Hematopoietic multipotent progenitor cell (in vitro differentiated cells): Measurements from ENCODE around the gene DNAJB4. TPM values are rescaled to one million over a fixed set of nuclear protein-coding genes. Genes with fewer than 3 reads are reported as not detected.
A peak's percentile ranks its signal among the peaks of the same experiment; 100 is the strongest.
"Not testable (repeated sequence)": the region's sequence is repeated elsewhere in the genome, so short reads cannot be mapped to it uniquely, and the experiment has no call there.

Experiments
- DNase-seq, 3 donors: peaks; one replicate each; pipeline ENCODE4 v3.0.0-alpha.2; 2011 to 2015; ENCODE audit warnings: low read depth in 2 of 3, low spot score in 2 of 3
- total RNA-seq: library from RNA; depleted of rRNA; stranded (reverse); fragments of >200 nt; gene quantifications from one replicate; pipeline ENCODE4 v1.2.3, GENCODE V29; 2012

DNAJB4 gene
- total RNA-seq, 1 donor: 4.6 TPM

DNA sequence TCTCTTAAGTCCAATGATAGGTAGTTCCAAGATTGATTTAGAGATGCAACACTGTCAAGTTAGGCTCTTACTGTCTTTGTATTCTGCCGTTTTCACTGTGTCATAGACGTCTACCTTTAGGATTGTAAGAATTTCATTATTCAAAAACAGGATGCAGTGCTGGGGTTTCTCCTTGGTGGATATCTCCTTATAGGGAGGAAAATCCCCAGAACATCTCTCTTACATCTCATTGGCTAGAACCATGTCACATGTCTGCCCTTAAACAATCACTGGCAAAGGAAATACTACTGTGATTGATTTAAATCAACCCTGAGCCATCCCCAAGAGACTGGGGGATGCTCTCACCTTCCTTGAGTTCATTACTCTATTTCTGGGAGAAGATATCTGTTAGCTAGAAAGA lies 15.0 kb upstream of the DNAJB4 start:
- DNase-seq: no peak

GRCh38 chr1:77990629-77991204 lies 14.0 kb upstream of the DNAJB4 start:
- DNase-seq: no peak

DNA sequence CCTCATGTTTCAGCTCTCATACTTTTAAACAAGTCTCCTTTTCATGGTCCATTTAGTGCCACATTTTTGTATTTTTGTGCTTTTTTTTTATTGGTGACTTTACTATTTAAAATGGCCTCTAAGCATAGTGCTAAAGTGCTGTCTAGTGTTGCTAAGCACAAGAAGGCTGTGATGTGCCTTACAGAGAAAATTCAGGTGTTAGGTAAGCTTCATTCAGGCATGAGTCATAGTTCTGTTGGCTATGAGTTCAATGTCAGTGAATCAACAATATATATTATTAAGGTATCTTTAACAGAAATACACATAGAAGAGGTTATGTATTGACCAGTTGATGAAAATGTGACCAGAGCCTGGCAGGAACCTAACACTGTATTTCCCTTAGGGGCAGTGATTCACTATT lies 13.1 kb upstream of the DNAJB4 start:
- no peak for DNase-seq

- DNase-seq: no peak
Measured at GRCh38 chr1:77994117-77994705, 10.5 kb upstream of the DNAJB4 start.

DNA sequence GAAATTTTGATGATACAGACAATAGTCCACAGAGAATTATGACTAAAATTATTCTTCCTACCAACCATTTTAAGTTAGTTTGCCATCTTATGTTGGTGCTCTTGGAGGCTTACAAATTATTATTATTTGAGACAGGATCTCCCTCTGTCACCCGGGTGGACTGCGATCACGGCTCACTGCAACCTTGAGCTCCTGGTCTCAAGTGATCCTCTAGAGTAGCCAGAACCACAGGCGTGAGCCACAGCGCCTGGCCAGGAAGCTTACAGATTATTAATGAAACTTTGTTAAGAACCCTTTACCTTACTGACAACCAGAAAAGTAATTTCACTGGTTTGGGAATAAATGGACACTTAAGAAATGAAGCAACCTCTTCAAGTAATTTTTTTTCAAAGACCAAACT lies 8.0 kb upstream of the DNAJB4 start:
- DNase-seq: no peak

GRCh38 chr1:78000536-78000935 lies 4.2 kb upstream of the DNAJB4 start:
- not testable (repeated sequence) for DNase-seq

DNA sequence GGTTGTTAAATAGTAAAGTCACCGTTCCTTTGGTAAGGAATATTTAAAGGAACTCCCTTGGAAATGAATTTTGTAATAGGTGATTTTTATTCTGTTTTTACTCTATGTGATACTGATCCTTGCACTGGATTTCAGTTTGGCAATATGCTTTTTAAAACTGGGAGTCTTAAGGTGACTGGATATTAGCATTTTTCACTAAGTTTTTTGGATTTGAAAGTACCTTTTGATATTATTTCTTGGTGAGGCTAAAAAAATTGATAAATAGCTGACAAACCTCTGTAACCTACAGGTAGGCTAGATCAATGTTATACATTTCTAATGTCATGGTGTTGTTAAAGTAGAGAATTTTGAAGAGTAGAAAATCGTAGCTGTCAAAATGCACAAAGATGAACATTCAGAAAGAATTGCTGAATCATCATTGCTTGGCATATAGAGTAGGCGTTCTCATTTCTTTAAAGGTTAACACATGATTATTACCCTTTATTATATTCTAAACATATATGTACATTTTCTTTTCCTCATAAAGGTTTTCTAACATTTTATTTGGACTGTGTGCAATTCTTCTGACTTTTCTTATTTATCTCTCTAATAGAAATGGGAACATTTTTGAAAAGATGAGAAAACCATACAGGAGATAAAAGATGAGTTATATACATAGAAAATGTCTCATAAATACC lies 1.5 kb upstream of the DNAJB4 start:
- DNase-seq: peak in 1 of 3 donors; percentile 48

- DNase-seq: peak in 1 of 3 donors; percentile 59
Measured at GRCh38 chr1:78003882-78004718, 639 bp upstream of the DNAJB4 start.

GRCh38 chr1:78005448-78005722 lies 646 bp downstream of the DNAJB4 start:
- DNase-seq: peak in 1 of 3 donors; percentile 16

- DNase-seq: peak in 2 of 3 donors; percentile 21 to 50
Measured at GRCh38 chr1:78005755-78006154, 1.0 kb downstream of the DNAJB4 start.

- no peak for DNase-seq
Measured at GRCh38 chr1:78006521-78006920, 1.8 kb downstream of the DNAJB4 start.

GRCh38 chr1:78007677-78008341 lies 3.1 kb downstream of the DNAJB4 start:
- DNase-seq: no peak

GRCh38 chr1:78009276-78009675 lies 4.5 kb downstream of the DNAJB4 start:
- no peak for DNase-seq

DNA sequence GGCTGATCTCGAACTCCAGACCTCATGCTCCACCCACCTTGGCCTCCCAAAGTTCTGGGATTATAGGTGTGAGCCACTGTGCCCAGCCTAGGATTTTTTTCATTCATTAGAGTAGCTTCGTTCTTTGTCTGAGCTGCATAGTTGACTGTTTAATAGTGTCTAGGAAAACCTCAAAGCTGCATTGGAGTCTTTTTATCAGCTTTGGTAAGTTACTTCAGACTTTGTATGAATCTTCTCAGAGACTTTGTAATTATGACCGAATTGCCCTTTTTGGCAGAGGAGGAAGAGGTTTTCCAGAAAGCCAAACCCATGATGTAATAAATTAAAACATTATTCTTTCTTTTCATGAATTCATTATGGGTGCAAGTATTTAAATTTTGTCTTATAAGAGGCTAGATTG lies 5.1 kb downstream of the DNAJB4 start:
- no peak for DNase-seq

GRCh38 chr1:78011050-78011449 lies 6.3 kb downstream of the DNAJB4 start:
- no peak for DNase-seq

GRCh38 chr1:78015148-78015547 lies 10.4 kb downstream of the DNAJB4 start:
- DNase-seq: no peak

- no peak for DNase-seq
Measured at GRCh38 chr1:78019024-78019423, 14.3 kb downstream of the DNAJB4 start.

- not testable (repeated sequence) for DNase-seq
Measured at GRCh38 chr1:78021134-78021533, 16.4 kb downstream of the DNAJB4 start.

DNA sequence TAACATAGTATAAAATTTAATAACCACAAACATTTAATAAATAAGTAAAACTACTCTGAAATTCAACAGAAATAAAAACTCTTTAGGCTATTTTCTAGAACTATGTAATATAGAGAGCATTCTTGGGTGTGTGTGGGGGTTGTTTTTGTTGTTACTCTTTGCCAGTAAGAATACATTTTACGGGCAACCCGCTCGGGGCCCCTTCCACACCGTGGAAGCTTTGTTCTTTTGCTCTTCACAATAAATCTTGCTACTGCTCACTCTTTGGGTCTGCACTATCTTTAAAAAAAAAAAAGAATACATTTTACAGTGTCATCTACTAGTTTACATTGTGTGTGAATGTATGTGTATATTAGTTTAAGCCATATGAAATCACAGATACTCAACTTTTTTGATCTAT lies 25.1 kb downstream of the DNAJB4 start:
- DNase-seq: no peak

- DNase-seq: no peak
Measured at GRCh38 chr1:78032996-78033796, 28.5 kb downstream of the DNAJB4 start.
